PC-9 (cell line): ENCODE measurements around the gene ZNF225.

Experiments
- EZH2 ChIP-seq: fragments of 200-600 bp; sonication (generic); IDR thresholded peaks from 2 replicates; pipeline ENCODE4 v1.8.0; 2017; ENCODE audit warnings: antibody characterized with exemption, low read depth
- TF ChIP-seq, protein P1 (sequence below): fragments of 200-600 bp; sonication (generic); conservative IDR thresholded peaks from 2 replicates; pipeline ENCODE4 v1.6.1; 2017; ENCODE audit warnings: mixed run types, antibody characterized with exemption, mild to moderate bottlenecking, moderate library complexity

DNA sequence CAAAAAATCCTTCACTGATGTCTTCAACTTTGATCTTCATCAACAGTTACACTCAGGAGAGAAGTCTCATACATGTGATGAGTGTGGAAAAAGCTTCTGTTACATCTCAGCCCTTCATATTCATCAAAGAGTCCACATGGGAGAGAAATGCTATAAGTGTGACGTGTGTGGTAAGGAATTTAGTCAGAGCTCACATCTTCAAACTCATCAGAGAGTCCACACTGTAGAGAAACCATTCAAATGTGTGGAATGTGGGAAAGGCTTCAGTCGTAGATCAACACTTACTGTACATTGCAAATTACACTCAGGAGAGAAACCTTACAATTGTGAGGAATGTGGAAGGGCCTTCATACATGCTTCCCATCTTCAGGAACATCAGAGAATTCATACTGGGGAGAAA, 43.3 kb downstream of the ZNF225 start:
- no peak for TF ChIP-seq EZH2
- TF ChIP-seq, protein P1, sequence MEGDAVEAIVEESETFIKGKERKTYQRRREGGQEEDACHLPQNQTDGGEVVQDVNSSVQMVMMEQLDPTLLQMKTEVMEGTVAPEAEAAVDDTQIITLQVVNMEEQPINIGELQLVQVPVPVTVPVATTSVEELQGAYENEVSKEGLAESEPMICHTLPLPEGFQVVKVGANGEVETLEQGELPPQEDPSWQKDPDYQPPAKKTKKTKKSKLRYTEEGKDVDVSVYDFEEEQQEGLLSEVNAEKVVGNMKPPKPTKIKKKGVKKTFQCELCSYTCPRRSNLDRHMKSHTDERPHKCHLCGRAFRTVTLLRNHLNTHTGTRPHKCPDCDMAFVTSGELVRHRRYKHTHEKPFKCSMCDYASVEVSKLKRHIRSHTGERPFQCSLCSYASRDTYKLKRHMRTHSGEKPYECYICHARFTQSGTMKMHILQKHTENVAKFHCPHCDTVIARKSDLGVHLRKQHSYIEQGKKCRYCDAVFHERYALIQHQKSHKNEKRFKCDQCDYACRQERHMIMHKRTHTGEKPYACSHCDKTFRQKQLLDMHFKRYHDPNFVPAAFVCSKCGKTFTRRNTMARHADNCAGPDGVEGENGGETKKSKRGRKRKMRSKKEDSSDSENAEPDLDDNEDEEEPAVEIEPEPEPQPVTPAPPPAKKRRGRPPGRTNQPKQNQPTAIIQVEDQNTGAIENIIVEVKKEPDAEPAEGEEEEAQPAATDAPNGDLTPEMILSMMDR, result no peak
